ENCODE measurements around the gene BTD. TPM values are rescaled to one million over a fixed set of nuclear protein-coding genes. Genes with fewer than 3 reads are reported as not detected.

Gene BTD
- polyA plus RNA-seq, 4 donors = 21.3 to 26.3 (median 22.6) TPM

DNA sequence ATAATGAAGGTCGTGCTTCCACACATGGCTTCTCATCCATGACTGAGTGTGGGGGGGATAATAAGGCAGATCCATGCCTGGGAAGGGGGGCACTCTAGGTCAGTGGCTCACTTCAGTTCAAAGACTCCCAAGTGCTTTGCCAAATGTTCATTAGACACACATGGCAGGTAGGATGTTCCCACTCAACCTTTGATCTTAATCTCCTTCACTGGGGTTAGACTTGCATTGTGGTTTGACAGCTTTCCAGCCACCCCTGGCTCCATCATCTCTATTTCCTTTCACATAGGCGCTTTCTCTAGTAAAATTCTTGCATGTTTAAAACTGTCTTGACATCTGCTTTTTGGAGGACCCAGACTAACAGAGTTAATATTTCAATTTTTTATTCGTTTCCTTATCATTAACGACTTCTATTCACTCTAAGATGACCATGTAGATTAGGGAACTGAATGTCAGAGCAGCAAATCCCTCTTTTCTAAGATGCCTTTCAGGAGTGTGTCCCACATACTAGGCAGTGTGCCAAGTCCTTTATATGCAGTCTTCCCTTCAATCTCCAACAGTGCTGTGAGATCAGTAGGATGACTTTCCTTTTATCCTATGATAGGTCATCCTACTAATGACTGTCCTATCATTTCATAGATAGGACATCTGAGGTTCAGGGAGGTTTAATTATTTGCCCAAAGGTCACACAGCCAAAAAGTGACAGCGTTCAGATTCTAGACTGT, 57.9 kb downstream of the BTD start:
- DNase-seq (ENCODE audit: low read depth in 4 of 4, low spot score in 3 of 4) = no peak

- no peak for DNase-seq (ENCODE audit: low read depth in 4 of 4, low spot score in 3 of 4)
Measured at GRCh38 chr3:15660055-15660935, 58.8 kb downstream of the BTD start.

DNA sequence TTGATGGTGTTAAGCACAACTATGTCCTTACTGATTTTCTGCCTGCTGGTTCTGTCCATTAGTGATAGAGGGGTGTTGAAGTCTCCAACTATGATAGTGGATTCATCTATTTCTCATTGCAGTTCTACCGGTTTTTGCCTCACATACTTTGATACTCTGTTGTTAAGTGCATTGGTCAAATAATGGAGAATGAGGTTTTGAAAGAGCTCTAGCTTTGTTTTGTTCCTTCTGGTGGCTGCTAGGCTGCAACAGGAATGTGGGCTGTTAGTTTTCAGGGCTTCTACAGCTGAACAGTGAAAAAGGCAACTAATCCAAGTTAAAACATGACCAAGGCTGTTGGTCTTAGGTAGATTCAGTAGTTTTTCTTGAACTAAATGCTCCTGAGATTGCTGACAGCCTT, 62.6 kb downstream of the BTD start:
- DNase-seq (ENCODE audit: low read depth in 4 of 4, low spot score in 3 of 4) = no peak

DNA sequence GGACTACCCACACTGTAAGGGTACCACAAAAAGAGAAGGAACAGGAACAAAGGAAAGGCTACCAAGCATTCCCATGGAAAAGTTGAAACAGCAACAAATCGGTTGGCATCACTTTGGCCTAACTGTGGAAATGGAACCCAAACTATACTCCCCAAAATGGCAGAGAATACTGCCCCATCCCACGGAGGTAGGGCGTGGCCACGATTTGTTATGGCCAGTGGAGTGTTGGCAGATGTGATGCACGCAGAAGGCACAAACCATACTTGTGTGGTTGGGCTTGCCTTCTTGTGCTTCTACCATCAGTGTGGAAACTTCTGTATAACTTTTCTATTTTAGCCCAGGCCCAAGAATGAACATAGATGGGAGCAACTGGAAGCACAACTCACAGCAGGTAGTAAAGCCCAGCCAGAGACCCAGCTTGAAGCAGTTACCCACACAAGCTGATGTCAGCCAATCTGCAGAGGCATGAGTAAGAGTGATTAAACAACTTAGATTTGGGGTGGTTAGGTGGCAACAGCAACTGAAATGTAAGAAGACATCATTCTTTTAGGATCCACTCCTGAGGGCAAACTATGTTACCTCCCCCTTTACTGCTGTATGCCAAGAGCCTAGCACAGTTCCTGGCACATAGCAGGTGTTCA, 64.1 kb downstream of the BTD start:
- no peak for DNase-seq (ENCODE audit: low read depth in 4 of 4, low spot score in 3 of 4)

GRCh38 chr3:15666277-15666676, 64.7 kb downstream of the BTD start:
- DNase-seq (ENCODE audit: low read depth in 4 of 4, low spot score in 3 of 4) = no peak

GRCh38 chr3:15667484-15667883, 65.9 kb downstream of the BTD start:
- DNase-seq (ENCODE audit: low read depth in 4 of 4, low spot score in 3 of 4) = no peak

GRCh38 chr3:15673536-15673935, 72.0 kb downstream of the BTD start:
- no peak for DNase-seq (ENCODE audit: low read depth in 4 of 4, low spot score in 3 of 4)

- no peak for DNase-seq (ENCODE audit: low read depth in 4 of 4, low spot score in 3 of 4)
Measured at GRCh38 chr3:15676259-15676658, 74.7 kb downstream of the BTD start.

- no peak for DNase-seq (ENCODE audit: low read depth in 4 of 4, low spot score in 3 of 4)
Measured at GRCh38 chr3:15679306-15679705, 77.8 kb downstream of the BTD start.

DNA sequence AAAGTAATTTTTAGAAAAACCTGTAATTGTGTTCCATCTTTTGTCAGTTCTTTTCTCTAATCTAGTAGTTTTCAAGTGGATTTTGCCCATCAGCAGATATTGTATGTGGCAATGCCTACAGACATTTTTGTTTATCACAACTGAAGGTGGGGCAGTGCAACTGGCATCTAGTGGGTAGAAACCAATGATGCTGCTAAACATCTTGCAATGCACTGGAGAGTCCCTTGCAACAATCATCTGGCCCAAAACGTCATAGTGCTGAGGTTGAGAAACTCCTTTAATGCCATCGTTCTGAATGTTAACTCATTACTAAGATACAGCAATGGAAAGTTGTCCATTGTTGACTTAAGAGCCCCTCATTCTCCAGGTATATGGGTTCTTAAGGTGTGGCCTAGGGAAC, 80.1 kb downstream of the BTD start:
- DNase-seq (ENCODE audit: low read depth in 4 of 4, low spot score in 3 of 4) = no peak

GRCh38 chr3:15682561-15683185, 81.1 kb downstream of the BTD start:
- no peak for DNase-seq (ENCODE audit: low read depth in 4 of 4, low spot score in 3 of 4)

- DNase-seq (ENCODE audit: low read depth in 4 of 4, low spot score in 3 of 4) = no peak
Measured at GRCh38 chr3:15683253-15683652, 81.7 kb downstream of the BTD start.

DNA sequence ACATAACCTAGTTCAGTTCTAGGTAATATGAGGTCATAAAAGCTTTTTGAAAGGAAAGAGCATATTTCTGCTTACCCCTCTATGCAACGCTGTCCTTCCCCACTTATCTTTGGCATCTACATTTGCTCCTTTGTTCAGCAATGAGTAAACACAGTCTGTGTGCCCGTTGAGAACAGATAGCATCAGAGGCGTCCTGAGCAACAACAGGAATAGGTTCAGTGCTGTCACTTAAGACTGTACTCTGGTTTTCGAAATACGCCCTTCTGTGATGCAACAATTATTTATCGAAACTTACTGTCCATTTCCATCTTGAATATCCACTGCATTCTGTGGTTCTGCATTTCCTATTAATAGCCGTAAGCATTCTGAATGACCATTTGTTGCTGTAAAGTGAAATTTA, 84.4 kb downstream of the BTD start:
- no peak for DNase-seq (ENCODE audit: low read depth in 4 of 4, low spot score in 3 of 4)

DNA sequence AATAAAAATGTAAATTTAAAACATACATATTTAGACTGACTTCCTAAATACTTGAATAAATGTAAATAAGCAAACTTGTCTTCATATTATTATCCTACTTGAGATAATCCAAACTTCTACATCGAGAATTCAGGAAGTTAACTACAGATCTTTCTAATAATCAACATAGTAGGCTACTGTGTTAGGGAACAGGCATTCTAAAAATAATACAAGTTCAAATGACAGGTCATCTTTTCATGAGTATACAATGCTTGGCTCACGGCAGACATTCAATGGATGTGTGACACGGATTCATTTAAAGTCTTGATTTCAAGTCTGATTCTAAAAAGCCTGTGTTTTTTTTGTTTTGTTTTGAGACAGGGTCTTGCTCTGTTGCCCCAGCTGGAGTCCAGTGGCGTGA, 88.7 kb downstream of the BTD start:
- no peak for DNase-seq (ENCODE audit: low read depth in 4 of 4, low spot score in 3 of 4)

DNA sequence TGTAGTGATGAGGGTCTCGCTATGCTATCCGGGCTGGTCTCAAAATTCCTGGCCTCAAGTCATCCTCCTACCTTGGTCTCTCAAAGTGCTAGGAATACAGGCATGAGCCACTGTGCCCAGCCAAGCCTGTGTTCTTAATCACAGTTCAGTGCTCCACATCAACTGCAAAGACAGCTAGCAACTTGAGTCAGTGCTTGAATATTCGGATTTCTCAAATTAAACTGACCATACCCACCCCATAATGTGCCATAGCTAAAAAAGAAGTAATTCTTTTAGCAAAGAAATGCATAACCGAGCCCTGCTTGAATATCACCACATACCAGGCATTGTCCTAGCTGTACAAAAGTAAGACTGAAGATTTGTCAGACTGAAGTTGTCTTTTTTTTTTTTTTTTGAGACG, 89.2 kb downstream of the BTD start:
- DNase-seq (ENCODE audit: low read depth in 4 of 4, low spot score in 3 of 4) = no peak

DNA sequence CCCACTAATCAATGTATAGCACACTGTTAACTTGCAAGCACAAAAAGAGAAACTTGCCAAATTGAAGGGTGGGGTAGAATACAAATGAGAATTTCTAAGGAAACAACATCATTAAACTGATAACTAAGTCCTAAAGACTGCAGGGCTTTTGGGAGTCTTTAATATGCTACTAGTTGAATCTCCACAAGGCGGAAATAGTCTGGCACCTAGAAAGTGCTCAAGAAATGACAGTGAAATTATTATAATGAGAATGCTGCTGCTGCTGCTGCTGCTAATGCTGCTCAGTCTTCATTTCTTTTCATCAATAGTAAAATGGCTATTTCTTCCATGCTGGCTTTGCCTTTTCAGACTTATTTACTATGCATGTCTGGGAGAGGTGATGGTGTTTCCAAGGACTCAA, 91.8 kb downstream of the BTD start:
- no peak for DNase-seq (ENCODE audit: low read depth in 4 of 4, low spot score in 3 of 4)

GRCh38 chr3:15694628-15695027, 93.1 kb downstream of the BTD start:
- DNase-seq (ENCODE audit: low read depth in 4 of 4, low spot score in 3 of 4) = no peak

Measured in right renal pelvis (tissue), 4 donors.